Activated T-helper 2 cell treated with anti-CD3 and anti-CD28 coated beads, Interferon-gamma antibody, Interleukin-2, Interleukin-4, amounts not matched to agents 10 μg/mL and 5 μg/mL and 100 μg/mL, durations not matched to agents 14 hours and 24 hours and 36 hours (primary cell): ENCODE measurements around the gene BTNL2. TPM values are rescaled to one million over a fixed set of nuclear protein-coding genes. Genes with fewer than 3 reads are reported as not detected.
"Not testable (repeated sequence)": the region's sequence is repeated elsewhere in the genome, so short reads cannot be mapped to it uniquely, and the experiment has no call there.

ENCODE experiments used
- DNase-seq: peaks from one replicate; pipeline ENCODE4 v3.0.0; 2021; ENCODE audit warnings: low spot score
- H3K27ac Mint-ChIP-seq: one replicate; pipeline ENCODE4 v1.8.0; 2021; ENCODE audit warnings: mixed read lengths
- H3K27me3 Mint-ChIP-seq: one replicate; pipeline ENCODE4 v1.8.0; 2021; ENCODE audit warnings: low read depth, mixed read lengths
- H3K36me3 Mint-ChIP-seq: one replicate; pipeline ENCODE4 v1.8.0; 2021; ENCODE audit warnings: low read depth, mixed read lengths
- H3K4me1 Mint-ChIP-seq: one replicate; pipeline ENCODE4 v1.8.0; 2021; ENCODE audit warnings: low read depth, mixed read lengths
- H3K4me3 Mint-ChIP-seq: one replicate; pipeline ENCODE4 v1.8.0; 2021; ENCODE audit warnings: low read depth, mild to moderate bottlenecking, moderate library complexity, mixed read lengths
- H3K9me3 Mint-ChIP-seq: one replicate; pipeline ENCODE4 v1.8.0; 2021; ENCODE audit warnings: mixed read lengths
- intact Hi-C: fragments of 100-400 bp; cut with micrococcal nuclease; formaldehyde crosslinking; loops from one replicate; pipeline ENCODE4 v1.15.1; 2023
- total RNA-seq: library from RNA; stranded (reverse); gene quantifications from 2 replicates; pipeline ENCODE4 v1.2.3, GENCODE V29; 2022

The BTNL2 gene
- total RNA-seq, result not detected in 2 replicates

- no peak for DNase-seq
- intact Hi-C loops, result no loop called here
- Mint-ChIP-seq H3K27me3 (peaks cover 44% of the 10 kb centered on the region), H3K36me3 (no peaks in the 10 kb centered on the region), H3K9me3 (no peaks in the 10 kb centered on the region), H3K4me1 (no peaks in the 10 kb centered on the region), H3K27ac (no peak within 1 kb of the TSS), H3K4me3 (no peak within 1 kb of the TSS)
Measured at GRCh38 chr6:32406857-32407256, at the start of gene BTNL2. TSS of gene BTNL2 (minus strand) at chr6:32407181. CDS start at chr6:32407123, 58 bp downstream.

- Mint-ChIP-seq H3K27ac (no peak overlapping the region), H3K36me3 (no peaks in the 10 kb centered on the region), H3K27me3 (peaks cover 35% of the 10 kb centered on the region), H3K4me3 (no peak overlapping the region), H3K4me1 (peaks cover 4% of the 10 kb centered on the region), H3K9me3 (peaks cover 8% of the 10 kb centered on the region)
- no peak for DNase-seq
- intact Hi-C loops, result no loop called here
Measured at GRCh38 chr6:32449088-32449736, 42.2 kb upstream of the BTNL2 start.

- no peak overlapping the region for H3K27ac Mint-ChIP-seq
- peaks cover 6% of the 10 kb centered on the region for H3K36me3 Mint-ChIP-seq
- H3K9me3 Mint-ChIP-seq, result peaks cover 8% of the 10 kb centered on the region
- H3K4me3 Mint-ChIP-seq, result no peak overlapping the region
- peaks cover 4% of the 10 kb centered on the region for H3K4me1 Mint-ChIP-seq
- DNase-seq, result no peak
- peaks cover 35% of the 10 kb centered on the region for H3K27me3 Mint-ChIP-seq
- intact Hi-C loops, result no loop called here
Measured at GRCh38 chr6:32447932-32448331, 41.0 kb upstream of the BTNL2 start.

- Mint-ChIP-seq H3K9me3 (no peaks in the 10 kb centered on the region), H3K36me3 (peaks cover 16% of the 10 kb centered on the region), H3K4me1 (peaks cover 18% of the 10 kb centered on the region), H3K27ac (no peak overlapping the region), H3K4me3 (no peak overlapping the region), H3K27me3 (peaks cover 15% of the 10 kb centered on the region)
- intact Hi-C loops, result no loop called here
- no peak for DNase-seq
Measured at GRCh38 chr6:32445321-32445854, 38.4 kb upstream of the BTNL2 start.

GRCh38 chr6:32444433-32444832, 37.5 kb upstream of the BTNL2 start:
- Mint-ChIP-seq H3K27me3 (peaks cover 11% of the 10 kb centered on the region), H3K4me3 (no peak overlapping the region), H3K27ac (no peak overlapping the region), H3K9me3 (no peaks in the 10 kb centered on the region), H3K36me3 (peaks cover 16% of the 10 kb centered on the region), H3K4me1 (peaks cover 25% of the 10 kb centered on the region)
- no peak for DNase-seq
- intact Hi-C loops, result no loop called here

GRCh38 chr6:32442977-32443552, 36.1 kb upstream of the BTNL2 start:
- Mint-ChIP-seq H3K36me3 (peaks cover 16% of the 10 kb centered on the region), H3K27me3 (peaks cover 9% of the 10 kb centered on the region), H3K4me3 (no peak overlapping the region), H3K27ac (no peak overlapping the region), H3K9me3 (no peaks in the 10 kb centered on the region), H3K4me1 (peaks cover 30% of the 10 kb centered on the region)
- intact Hi-C loops, result no loop called here
- no peak for DNase-seq

GRCh38 chr6:32442243-32442667, 35.3 kb upstream of the BTNL2 start:
- peaks cover 6% of the 10 kb centered on the region for H3K27me3 Mint-ChIP-seq
- no peaks in the 10 kb centered on the region for H3K9me3 Mint-ChIP-seq
- H3K4me1 Mint-ChIP-seq, result peaks cover 30% of the 10 kb centered on the region
- no peak overlapping the region for H3K27ac Mint-ChIP-seq
- DNase-seq, result no peak
- peaks cover 16% of the 10 kb centered on the region for H3K36me3 Mint-ChIP-seq
- H3K4me3 Mint-ChIP-seq, result no peak overlapping the region
- intact Hi-C loops, result no loop called here

- Mint-ChIP-seq H3K4me1 (peaks cover 26% of the 10 kb centered on the region), H3K27ac (peak within 1 kb of the TSS; percentile 64), H3K36me3 (peaks cover 16% of the 10 kb centered on the region), H3K9me3 (no peaks in the 10 kb centered on the region), H3K4me3 (peak within 1 kb of the TSS; percentile 82), H3K27me3 (peaks cover 13% of the 10 kb centered on the region)
- peak; percentile 39 for DNase-seq
- intact Hi-C loops, result no loop called here
Measured at GRCh38 chr6:32439602-32440214, 32.7 kb upstream of the BTNL2 start, which contains the start of gene HLA-DRA. TSS of gene HLA-DRA (plus strand) at chr6:32439887. CDS start at chr6:32439951, 64 bp downstream.

GRCh38 chr6:32439139-32439538, 32.2 kb upstream of the BTNL2 start:
- no peaks in the 10 kb centered on the region for H3K9me3 Mint-ChIP-seq

GRCh38 chr6:32436995-32437836, 30.2 kb upstream of the BTNL2 start:
- Mint-ChIP-seq H3K9me3 (no peaks in the 10 kb centered on the region), H3K27ac (no peak overlapping the region), H3K4me3 (no peak overlapping the region), H3K27me3 (peaks cover 29% of the 10 kb centered on the region), H3K4me1 (peaks cover 24% of the 10 kb centered on the region), H3K36me3 (peaks cover 3% of the 10 kb centered on the region)
- intact Hi-C loops, result no loop called here
- DNase-seq, result no peak

More at GRCh38 chr6:32439139-32439538, 32.2 kb upstream of the BTNL2 start:
- Mint-ChIP-seq H3K27ac (no peak overlapping the region), H3K27me3 (peaks cover 14% of the 10 kb centered on the region), H3K4me3 (no peak overlapping the region), H3K4me1 (peaks cover 26% of the 10 kb centered on the region), H3K36me3 (peaks cover 16% of the 10 kb centered on the region)
- intact Hi-C loops, result no loop called here
- DNase-seq, result no peak

GRCh38 chr6:32436186-32436585, 29.2 kb upstream of the BTNL2 start:
- Mint-ChIP-seq H3K4me3 (no peak overlapping the region), H3K27ac (no peak overlapping the region), H3K27me3 (peaks cover 31% of the 10 kb centered on the region), H3K36me3 (no peaks in the 10 kb centered on the region), H3K4me1 (peaks cover 17% of the 10 kb centered on the region), H3K9me3 (no peaks in the 10 kb centered on the region)
- DNase-seq, result no peak
- intact Hi-C loops, result no loop called here

GRCh38 chr6:32433950-32434349, 27.0 kb upstream of the BTNL2 start:
- H3K27ac Mint-ChIP-seq, DNase-seq, H3K4me3 Mint-ChIP-seq, H3K36me3 Mint-ChIP-seq, H3K9me3 Mint-ChIP-seq, intact Hi-C loops, H3K4me1 Mint-ChIP-seq: not testable (repeated sequence)
- H3K27me3 Mint-ChIP-seq, result peaks cover 28% of the 10 kb centered on the region
